ENCODE data around the gene DDIAS.

The DDIAS gene

GRCh38 chr11:82980947-82981346, 79.4 kb downstream of the DDIAS start:
- H3K9ac ChIP-seq (ENCODE audit: insufficient read length, low read depth), result no peak overlapping the region
- TF ChIP-seq ZNF274 (IDR thresholded peaks at IDR 0.05; ENCODE audit: low read depth, low read length) (no peak), YY1 (IDR thresholded peaks at IDR 0.05; ENCODE audit: insufficient read depth, insufficient read length) (no peak)
- no peak overlapping the region for H3K4me3 ChIP-seq (ENCODE audit: insufficient read length, low read depth)
- H3K36me3 ChIP-seq (ENCODE audit: insufficient read depth, insufficient read length, low read length), result peaks cover 18% of the 10 kb centered on the region
- DNase-seq (ENCODE audit: low read depth, low spot score), result no peak
- no peaks in the 10 kb centered on the region for H3K9me3 ChIP-seq (ENCODE audit: insufficient read depth, low read length)
- no peaks in the 10 kb centered on the region for H3K27me3 ChIP-seq (ENCODE audit: insufficient read depth, insufficient read length)
- H3K4me1 ChIP-seq (ENCODE audit: insufficient read depth, insufficient read length), result no peaks in the 10 kb centered on the region

DNA sequence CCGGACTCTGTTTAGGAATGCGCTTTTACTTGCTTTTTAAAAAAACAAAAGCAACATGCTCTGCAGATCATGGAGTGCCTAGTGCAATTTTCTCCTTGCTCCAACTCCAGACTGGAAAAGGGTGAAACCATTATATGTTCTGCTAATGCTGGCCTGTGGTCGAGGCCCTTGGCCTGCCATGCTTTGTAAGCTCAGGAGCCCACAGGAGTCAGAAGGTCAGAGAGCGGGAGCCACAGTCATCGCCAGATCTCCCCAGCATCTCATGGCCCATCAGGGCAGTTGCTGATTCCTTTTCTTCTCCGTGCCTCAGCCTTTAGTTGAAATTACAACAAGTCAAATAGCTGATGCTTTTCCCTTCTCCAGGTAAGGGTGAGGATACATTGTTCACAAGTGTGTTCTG, 80.3 kb downstream of the DDIAS start:
- Histone ChIP-seq H3K27me3 (ENCODE audit: insufficient read depth, insufficient read length) (no peaks in the 10 kb centered on the region), H3K4me3 (ENCODE audit: insufficient read length, low read depth) (no peak overlapping the region), H3K36me3 (ENCODE audit: insufficient read depth, insufficient read length, low read length) (peaks cover 23% of the 10 kb centered on the region), H3K9me3 (ENCODE audit: insufficient read depth, low read length) (no peaks in the 10 kb centered on the region), H3K9ac (ENCODE audit: insufficient read length, low read depth) (no peak overlapping the region), H3K4me1 (ENCODE audit: insufficient read depth, insufficient read length) (no peaks in the 10 kb centered on the region)
- TF ChIP-seq ZNF274 (IDR thresholded peaks at IDR 0.05; ENCODE audit: low read depth, low read length) (no peak), SUZ12 (IDR thresholded peaks at IDR 0.05; ENCODE audit: extremely low read depth, insufficient read depth, insufficient read length) (no peak), YY1 (IDR thresholded peaks at IDR 0.05; ENCODE audit: insufficient read depth, insufficient read length) (no peak)
- DNase-seq (ENCODE audit: low read depth, low spot score), result no peak
